GM20000 (cell line): ENCODE data around the gene MRPL20.

ENCODE experiments used
- DNase-seq: peaks from one replicate; pipeline ENCODE4 v3.0.0; 2012; ENCODE audit warnings: low spot score
- TF ChIP-seq, protein P1 (sequence below): IDR thresholded peaks from 2 replicates; pipeline ENCODE4 v1.5.1; 2012; ENCODE audit warnings: mild to moderate bottlenecking, control low read depth; ENCODE audit errors: extremely low read depth, missing control alignments

The MRPL20 gene

GRCh38 chr1:1402072-1402900 is 4.8 kb downstream of the MRPL20 start:
- TF ChIP-seq, protein P1, sequence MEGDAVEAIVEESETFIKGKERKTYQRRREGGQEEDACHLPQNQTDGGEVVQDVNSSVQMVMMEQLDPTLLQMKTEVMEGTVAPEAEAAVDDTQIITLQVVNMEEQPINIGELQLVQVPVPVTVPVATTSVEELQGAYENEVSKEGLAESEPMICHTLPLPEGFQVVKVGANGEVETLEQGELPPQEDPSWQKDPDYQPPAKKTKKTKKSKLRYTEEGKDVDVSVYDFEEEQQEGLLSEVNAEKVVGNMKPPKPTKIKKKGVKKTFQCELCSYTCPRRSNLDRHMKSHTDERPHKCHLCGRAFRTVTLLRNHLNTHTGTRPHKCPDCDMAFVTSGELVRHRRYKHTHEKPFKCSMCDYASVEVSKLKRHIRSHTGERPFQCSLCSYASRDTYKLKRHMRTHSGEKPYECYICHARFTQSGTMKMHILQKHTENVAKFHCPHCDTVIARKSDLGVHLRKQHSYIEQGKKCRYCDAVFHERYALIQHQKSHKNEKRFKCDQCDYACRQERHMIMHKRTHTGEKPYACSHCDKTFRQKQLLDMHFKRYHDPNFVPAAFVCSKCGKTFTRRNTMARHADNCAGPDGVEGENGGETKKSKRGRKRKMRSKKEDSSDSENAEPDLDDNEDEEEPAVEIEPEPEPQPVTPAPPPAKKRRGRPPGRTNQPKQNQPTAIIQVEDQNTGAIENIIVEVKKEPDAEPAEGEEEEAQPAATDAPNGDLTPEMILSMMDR = peak; percentile 49
- DNase-seq = no peak

DNA sequence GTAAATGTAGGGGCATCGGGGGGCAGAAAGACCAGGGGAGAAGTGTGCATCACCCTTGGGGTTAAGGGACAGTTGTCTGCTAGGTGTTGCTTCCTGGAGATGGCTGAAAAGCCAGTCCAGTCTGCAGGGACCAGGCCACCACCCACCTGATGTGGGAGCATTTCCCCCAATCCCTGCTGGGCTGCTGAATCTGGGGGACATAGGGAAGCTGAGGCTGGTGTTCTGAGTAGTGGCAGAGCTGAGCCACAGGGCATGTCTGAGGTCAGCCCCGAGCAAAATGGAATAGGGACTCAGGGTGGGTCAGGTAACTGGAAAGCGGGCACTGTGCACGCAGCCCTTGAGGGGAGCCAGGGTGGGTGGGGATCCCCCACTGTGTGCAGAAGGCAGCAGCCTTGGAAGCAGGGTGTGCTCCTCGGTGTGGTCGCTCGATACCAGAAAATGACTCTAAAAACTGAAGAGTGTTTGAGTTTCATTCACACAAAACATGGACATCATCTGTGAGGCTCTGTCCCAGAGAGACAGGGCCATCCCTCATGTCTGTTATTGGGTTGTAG is 5.6 kb downstream of the MRPL20 start:
- TF ChIP-seq, protein P1 = no peak
- DNase-seq = no peak

DNA sequence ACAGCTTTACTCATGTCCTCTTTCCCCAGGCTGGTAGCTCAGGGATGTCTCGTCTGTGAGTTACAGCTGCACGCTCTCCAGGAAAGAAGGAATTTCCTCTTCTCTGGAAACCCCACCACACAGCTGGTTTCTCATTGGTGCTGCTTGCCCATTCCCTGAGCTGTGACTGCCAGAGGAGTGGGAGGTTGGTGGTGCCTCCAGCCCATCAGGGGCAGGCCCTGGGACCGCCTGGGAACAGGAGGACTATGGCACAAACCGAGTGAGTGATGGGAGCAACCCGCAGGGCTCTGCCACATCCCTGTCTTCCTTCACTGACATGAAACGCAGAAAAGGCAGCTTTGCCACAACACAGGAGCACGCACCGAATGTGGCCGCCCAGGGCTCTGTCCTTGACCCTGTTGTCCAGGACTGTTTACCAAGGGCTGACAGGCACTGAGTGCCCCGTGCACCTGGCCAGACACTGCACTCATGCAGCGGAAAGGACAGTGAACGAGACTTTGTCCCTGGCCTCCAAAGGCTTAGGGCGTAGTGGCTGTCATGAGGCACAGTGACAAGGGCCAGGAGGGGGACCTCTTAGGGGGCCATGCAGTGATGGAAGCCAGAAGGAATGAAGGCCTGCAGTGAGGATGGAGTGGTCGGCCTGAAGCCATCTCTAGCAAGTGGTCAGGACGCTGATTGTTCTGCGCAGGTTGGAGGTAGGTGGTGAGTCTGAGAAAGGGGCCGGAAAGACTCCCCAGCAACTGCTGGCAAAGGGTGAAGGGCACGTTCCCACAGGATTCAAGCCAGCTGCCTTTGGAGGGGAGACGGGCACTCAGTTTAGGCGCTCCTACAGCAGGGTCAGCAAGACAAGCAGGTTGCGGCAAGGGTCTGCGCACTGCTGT is 6.3 kb downstream of the MRPL20 start:
- DNase-seq = no peak
- TF ChIP-seq, protein P1 = no peak

GRCh38 chr1:1399872-1400575 is 7.1 kb downstream of the MRPL20 start:
- no peak for DNase-seq
- TF ChIP-seq, protein P1 = no peak

DNA sequence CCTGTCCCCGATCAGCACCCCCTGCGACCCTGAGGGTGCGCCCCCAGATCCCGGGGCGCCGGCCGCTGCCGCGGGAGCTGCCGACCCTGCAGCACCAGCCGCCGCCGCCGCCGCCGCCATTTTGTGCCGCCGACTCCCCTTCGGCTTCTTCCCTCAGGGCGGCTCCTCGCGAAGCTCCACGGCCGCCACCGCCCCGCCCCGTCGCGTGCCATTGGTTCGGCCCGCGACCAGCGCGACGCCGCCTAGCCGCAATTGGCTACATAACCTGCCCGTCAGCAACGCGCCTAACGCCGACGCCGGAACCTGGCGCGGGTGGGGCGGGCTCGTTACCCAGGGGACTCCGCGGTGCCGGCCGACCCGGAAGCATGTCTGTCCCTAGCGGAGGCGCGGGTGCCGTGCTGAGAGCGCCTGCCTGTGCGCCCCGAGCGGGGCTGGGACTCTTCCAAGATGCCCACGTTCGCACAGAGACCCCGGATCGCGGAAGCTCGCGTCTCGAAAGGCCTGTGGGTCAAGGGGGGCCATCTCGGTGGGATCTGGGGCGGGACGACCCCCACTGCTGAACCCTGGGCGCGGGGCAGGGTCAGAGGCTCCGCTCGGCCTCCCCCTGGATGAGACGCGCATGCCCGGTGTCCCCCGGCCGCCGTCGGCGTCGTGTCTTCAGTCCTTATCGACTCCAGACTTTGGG is 7.8 kb downstream of the MRPL20 start, which contains the start of gene CCNL2:
Gene CCNL2 (minus strand): TSS at position 149 of the 685 bp plus-strand sequence. CDS start 29 bp downstream, at position 120.
- DNase-seq = peak; percentile 99
- TF ChIP-seq, protein P1 = peak; percentile 11

GRCh38 chr1:1398677-1399186 is 8.4 kb downstream of the MRPL20 start:
- DNase-seq = no peak
- TF ChIP-seq, protein P1 = no peak
